Osteocyte (in vitro differentiated cells): ENCODE results near the gene MNDA. TPM values are rescaled to one million over a fixed set of nuclear protein-coding genes. Genes with fewer than 3 reads are reported as not detected.

ENCODE experiments used
- DNase-seq: peaks from one replicate; pipeline ENCODE4 v3.0.0; 2021; ENCODE audit warnings: mixed read lengths; ENCODE audit not compliant: unreplicated experiment; ENCODE audit errors: extremely low spot score
- H3K27ac Mint-ChIP-seq: one replicate; pipeline ENCODE4 v1.8.0; 2021; ENCODE audit warnings: mild to moderate bottlenecking, mixed read lengths; ENCODE audit not compliant: unreplicated experiment
- H3K27me3 Mint-ChIP-seq: one replicate; pipeline ENCODE4 v1.8.0; 2021; ENCODE audit warnings: mixed read lengths; ENCODE audit not compliant: unreplicated experiment
- H3K36me3 Mint-ChIP-seq: one replicate; pipeline ENCODE4 v1.8.0; 2021; ENCODE audit warnings: mixed read lengths; ENCODE audit not compliant: unreplicated experiment
- H3K4me1 Mint-ChIP-seq: one replicate; pipeline ENCODE4 v1.8.0; 2021; ENCODE audit warnings: mixed read lengths; ENCODE audit not compliant: unreplicated experiment
- H3K4me3 Mint-ChIP-seq: one replicate; pipeline ENCODE4 v1.8.0; 2021; ENCODE audit warnings: mild to moderate bottlenecking, moderate library complexity, mixed read lengths; ENCODE audit not compliant: unreplicated experiment
- H3K9me3 Mint-ChIP-seq: one replicate; pipeline ENCODE4 v1.8.0; 2021; ENCODE audit warnings: mixed read lengths; ENCODE audit not compliant: unreplicated experiment
- total RNA-seq: library from RNA; stranded (reverse); gene quantifications from 2 replicates; pipeline ENCODE4 v1.2.1, GENCODE V29; 2021
- TF ChIP-seq, protein P1 (sequence below): fragments of 200-600 bp; sonication (generic); IDR thresholded peaks from 2 replicates; pipeline ENCODE4 v1.5.0; 2021; ENCODE audit warnings: antibody characterized with exemption, mild to moderate bottlenecking, moderate library complexity

MNDA gene
- total RNA-seq, 1 donor from 2014 or later: not detected

- no peak overlapping the region for H3K27ac Mint-ChIP-seq
- no peaks in the 10 kb centered on the region for H3K36me3 Mint-ChIP-seq
- no peak for DNase-seq
- no peaks in the 10 kb centered on the region for H3K4me1 Mint-ChIP-seq
- H3K9me3 Mint-ChIP-seq: no peaks in the 10 kb centered on the region
- H3K4me3 Mint-ChIP-seq: no peak overlapping the region
- TF ChIP-seq, protein P1, sequence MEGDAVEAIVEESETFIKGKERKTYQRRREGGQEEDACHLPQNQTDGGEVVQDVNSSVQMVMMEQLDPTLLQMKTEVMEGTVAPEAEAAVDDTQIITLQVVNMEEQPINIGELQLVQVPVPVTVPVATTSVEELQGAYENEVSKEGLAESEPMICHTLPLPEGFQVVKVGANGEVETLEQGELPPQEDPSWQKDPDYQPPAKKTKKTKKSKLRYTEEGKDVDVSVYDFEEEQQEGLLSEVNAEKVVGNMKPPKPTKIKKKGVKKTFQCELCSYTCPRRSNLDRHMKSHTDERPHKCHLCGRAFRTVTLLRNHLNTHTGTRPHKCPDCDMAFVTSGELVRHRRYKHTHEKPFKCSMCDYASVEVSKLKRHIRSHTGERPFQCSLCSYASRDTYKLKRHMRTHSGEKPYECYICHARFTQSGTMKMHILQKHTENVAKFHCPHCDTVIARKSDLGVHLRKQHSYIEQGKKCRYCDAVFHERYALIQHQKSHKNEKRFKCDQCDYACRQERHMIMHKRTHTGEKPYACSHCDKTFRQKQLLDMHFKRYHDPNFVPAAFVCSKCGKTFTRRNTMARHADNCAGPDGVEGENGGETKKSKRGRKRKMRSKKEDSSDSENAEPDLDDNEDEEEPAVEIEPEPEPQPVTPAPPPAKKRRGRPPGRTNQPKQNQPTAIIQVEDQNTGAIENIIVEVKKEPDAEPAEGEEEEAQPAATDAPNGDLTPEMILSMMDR: no peak
- no peaks in the 10 kb centered on the region for H3K27me3 Mint-ChIP-seq
Observed at GRCh38 chr1:158809862-158810261, 21.3 kb upstream of the MNDA start.

GRCh38 chr1:158810311-158810710, 20.8 kb upstream of the MNDA start:
- Mint-ChIP-seq H3K36me3 (no peaks in the 10 kb centered on the region), H3K27ac (no peak overlapping the region), H3K27me3 (no peaks in the 10 kb centered on the region), H3K4me1 (no peaks in the 10 kb centered on the region), H3K9me3 (no peaks in the 10 kb centered on the region), H3K4me3 (no peak overlapping the region)
- TF ChIP-seq, protein P1: no peak
- DNase-seq: no peak

GRCh38 chr1:158812336-158812735, 18.8 kb upstream of the MNDA start:
- Mint-ChIP-seq H3K9me3 (no peaks in the 10 kb centered on the region), H3K4me3 (no peak overlapping the region), H3K36me3 (no peaks in the 10 kb centered on the region), H3K27me3 (no peaks in the 10 kb centered on the region), H3K4me1 (no peaks in the 10 kb centered on the region), H3K27ac (no peak overlapping the region)
- DNase-seq: no peak
- TF ChIP-seq, protein P1: no peak

DNA sequence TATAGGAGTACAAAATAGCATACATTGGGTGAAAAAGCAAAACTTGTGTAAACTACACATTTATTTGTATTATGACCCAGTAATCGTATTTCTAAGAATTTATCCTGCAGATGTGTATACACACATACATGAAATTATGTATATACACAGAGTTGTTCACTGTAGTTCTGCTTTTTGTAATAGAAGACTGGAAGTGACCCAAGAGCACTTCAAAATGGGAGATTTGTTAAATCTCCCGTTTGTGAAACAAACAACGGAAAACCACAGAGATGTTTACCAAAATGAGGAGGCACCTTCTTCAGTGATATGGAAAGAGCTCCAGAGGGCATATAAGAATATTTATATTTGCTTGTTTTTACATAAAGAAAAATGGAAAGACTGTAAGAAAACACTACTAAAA, 18.0 kb upstream of the MNDA start:
- Mint-ChIP-seq H3K27me3 (no peaks in the 10 kb centered on the region), H3K27ac (no peak overlapping the region), H3K4me1 (no peaks in the 10 kb centered on the region), H3K36me3 (no peaks in the 10 kb centered on the region), H3K9me3 (no peaks in the 10 kb centered on the region), H3K4me3 (no peak overlapping the region)
- no peak for DNase-seq
- TF ChIP-seq, protein P1: no peak

DNA sequence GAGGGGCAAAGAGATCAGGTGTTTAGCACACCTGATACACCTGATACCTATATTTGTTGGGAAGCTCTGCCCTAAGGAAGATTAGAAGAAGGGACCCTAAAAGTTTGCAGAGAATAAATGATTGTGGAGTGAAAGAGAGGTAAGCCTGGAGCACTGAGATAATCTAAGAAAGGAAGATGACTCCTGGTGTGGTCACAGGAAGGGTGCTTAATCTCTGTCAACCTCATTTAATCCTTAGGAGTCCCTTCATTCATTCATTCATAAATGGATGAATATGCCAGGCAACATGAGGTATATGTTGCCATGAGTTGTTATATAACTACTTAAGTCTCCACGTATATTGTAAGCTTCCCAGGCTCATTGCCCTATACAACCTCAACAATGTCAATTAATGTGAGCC, 16.2 kb upstream of the MNDA start:
- TF ChIP-seq, protein P1: no peak
- Mint-ChIP-seq H3K27me3 (no peaks in the 10 kb centered on the region), H3K4me3 (no peak overlapping the region), H3K4me1 (no peaks in the 10 kb centered on the region), H3K9me3 (no peaks in the 10 kb centered on the region), H3K27ac (no peak overlapping the region), H3K36me3 (no peaks in the 10 kb centered on the region)
- no peak for DNase-seq
